Gastrocnemius medialis (tissue), 4 donors: ENCODE data around the gene TRAPPC3.

ENCODE experiments used
- POLR2A ChIP-seq, 2 donors: fragments of 450-650 bp; IDR thresholded peaks; one replicate each; pipeline ENCODE4 v1.6.1; 2017; ENCODE audit warnings: antibody characterized with exemption in 2 of 2, mild to moderate bottlenecking in 2 of 2, moderate library complexity in 2 of 2
- TF ChIP-seq, protein P1 (sequence below), 5 experiments: fragments of 450-650 bp in 3 of 5; fragments of 200-600 bp in 2 of 5; sonication (generic) in 2 of 5; IDR thresholded peaks in 4 of 5; conservative IDR thresholded peaks in 1 of 5; 1 replicate in 4 of 5; 2 replicates in 1 of 5; pipeline ENCODE4 v1.5.1; 2016 to 2019; ENCODE audit warnings: antibody characterized with exemption in 5 of 5, mild to moderate bottlenecking in 3 of 5, moderate library complexity in 3 of 5

DNA sequence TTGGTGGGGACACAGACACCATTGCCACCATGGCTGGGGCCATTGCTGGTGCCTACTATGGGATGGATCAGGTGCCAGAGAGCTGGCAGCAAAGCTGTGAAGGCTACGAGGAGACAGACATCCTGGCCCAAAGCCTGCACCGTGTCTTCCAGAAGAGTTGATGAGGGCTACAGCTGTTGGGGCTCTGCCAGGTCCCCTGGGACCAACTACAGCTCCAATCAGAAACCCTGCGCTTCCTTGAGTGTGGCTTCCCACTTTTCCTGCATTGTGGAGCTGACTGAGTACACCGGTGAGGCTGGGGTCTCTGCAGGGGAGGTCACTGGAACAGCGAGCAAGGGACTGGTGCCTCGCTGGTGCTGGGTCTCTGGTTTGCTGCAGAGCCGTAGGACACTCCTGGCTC lies 56.1 kb downstream of the TRAPPC3 start:
- no peak for TF ChIP-seq POLR2A (IDR thresholded peaks at IDR 0.05)
- TF ChIP-seq, protein P1, sequence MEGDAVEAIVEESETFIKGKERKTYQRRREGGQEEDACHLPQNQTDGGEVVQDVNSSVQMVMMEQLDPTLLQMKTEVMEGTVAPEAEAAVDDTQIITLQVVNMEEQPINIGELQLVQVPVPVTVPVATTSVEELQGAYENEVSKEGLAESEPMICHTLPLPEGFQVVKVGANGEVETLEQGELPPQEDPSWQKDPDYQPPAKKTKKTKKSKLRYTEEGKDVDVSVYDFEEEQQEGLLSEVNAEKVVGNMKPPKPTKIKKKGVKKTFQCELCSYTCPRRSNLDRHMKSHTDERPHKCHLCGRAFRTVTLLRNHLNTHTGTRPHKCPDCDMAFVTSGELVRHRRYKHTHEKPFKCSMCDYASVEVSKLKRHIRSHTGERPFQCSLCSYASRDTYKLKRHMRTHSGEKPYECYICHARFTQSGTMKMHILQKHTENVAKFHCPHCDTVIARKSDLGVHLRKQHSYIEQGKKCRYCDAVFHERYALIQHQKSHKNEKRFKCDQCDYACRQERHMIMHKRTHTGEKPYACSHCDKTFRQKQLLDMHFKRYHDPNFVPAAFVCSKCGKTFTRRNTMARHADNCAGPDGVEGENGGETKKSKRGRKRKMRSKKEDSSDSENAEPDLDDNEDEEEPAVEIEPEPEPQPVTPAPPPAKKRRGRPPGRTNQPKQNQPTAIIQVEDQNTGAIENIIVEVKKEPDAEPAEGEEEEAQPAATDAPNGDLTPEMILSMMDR (IDR thresholded peaks at IDR 0.05 in 4 of 5, conservative IDR thresholded peaks at IDR 0.05 in 1 of 5): no peak
